Sigmoid colon (tissue), 7 donors: ENCODE measurements around the gene SEMA5B. TPM values are rescaled to one million over a fixed set of nuclear protein-coding genes. Genes with fewer than 3 reads are reported as not detected.

Source experiments
- DNase-seq: peaks from one replicate; pipeline ENCODE4 v3.0.0-alpha.2; 2019
- H3K27ac ChIP-seq, 4 donors: fragments of 200-600 bp; sonication (generic); one replicate each; pipeline ENCODE4 v1.5.1; 2016 to 2019; ENCODE audit warnings: mild to moderate bottlenecking in 1 of 4
- H3K27me3 ChIP-seq, 3 donors: fragments of 200-600 bp; sonication (generic); one replicate each; pipeline ENCODE4 v1.5.1; 2019; ENCODE audit warnings: mild to moderate bottlenecking in 1 of 3
- H3K36me3 ChIP-seq, 4 donors: fragments of 200-600 bp; sonication (generic); one replicate each; pipeline ENCODE4 v1.5.1; 2016 to 2019
- H3K4me1 ChIP-seq, 4 donors: fragments of 200-600 bp; sonication (generic); one replicate each; pipeline ENCODE4 v1.5.1; 2017 to 2019
- H3K4me3 ChIP-seq, 4 donors: fragments of 200-600 bp; sonication (generic); one replicate each; pipeline ENCODE4 v1.5.1; 2017 to 2019; ENCODE audit warnings: mild to moderate bottlenecking in 2 of 4, moderate library complexity in 1 of 4
- H3K9me3 ChIP-seq, 4 donors: fragments of 200-600 bp in 3 of 4; sonication (generic) in 3 of 4; one replicate each; pipeline versions ENCODE4 v1.5.1 to v1.6.1; 2013 to 2019
- CTCF ChIP-seq, 4 experiments: fragments of 450-650 bp in 3 of 4; fragments of 200-600 bp in 1 of 4; IDR thresholded peaks; one replicate each; pipeline ENCODE4 v1.5.1; 2016 to 2019; ENCODE audit warnings: antibody characterized with exemption in 4 of 4, mild to moderate bottlenecking in 3 of 4, moderate library complexity in 2 of 4
- EP300 ChIP-seq, 4 donors: sonication (generic); formaldehyde crosslinking; IDR thresholded peaks; one replicate each; pipeline ENCODE4 v1.6.1; 2017; ENCODE audit warnings: antibody characterized with exemption in 4 of 4
- POLR2A ChIP-seq, 2 donors: fragments of 450-650 bp; IDR thresholded peaks; one replicate each; pipeline ENCODE4 v1.6.1; 2016; ENCODE audit warnings: antibody characterized with exemption in 2 of 2, mild to moderate bottlenecking in 2 of 2, moderate library complexity in 2 of 2
- POLR2AphosphoS5 ChIP-seq, 4 donors: sonication (generic); formaldehyde crosslinking; IDR thresholded peaks; one replicate each; pipeline ENCODE4 v1.6.1; 2017; ENCODE audit warnings: antibody characterized with exemption in 4 of 4
- WGBS, 2 donors: extraction: QIAGEN DNeasy Blood & Tissue Kit; methylation state at CpG; one replicate each; pipeline ENCODE4 v1.1.7; 2013; 5-methylcytosine and 5-hydroxymethylcytosine counted together
- intact Hi-C: fragments of 100-400 bp; cut with DNase I; formaldehyde crosslinking; loops from one replicate; pipeline ENCODE4 v1.15.1; 2023
- polyA plus RNA-seq, 3 donors: library from polyadenylated mRNA; stranded (reverse); fragments of 200-250 nt; gene quantifications; one replicate each; pipeline ENCODE4 v1.2.3, GENCODE V29; 2013
- total RNA-seq, 4 donors: library from RNA; depleted of rRNA; stranded (reverse); fragments of >200 nt; gene quantifications; one replicate each; pipeline ENCODE4 v1.1.0, GENCODE V29; 2016
- donor health status: healthy with polysubstance abuse.
- donor health status: Bipolar disorder and iron deficiency.
- donor health status: healthy.

The SEMA5B gene
- total and polyA plus RNA-seq, 7 donors = 0.36 to 0.69 (median 0.55) TPM; not detected in 2

GRCh38 chr3:123044981-123045763, 17.6 kb upstream of the SEMA5B start:
- H3K27ac ChIP-seq = no peak overlapping the region
- H3K9me3 ChIP-seq = no peaks in the 10 kb centered on the region
- H3K27me3 ChIP-seq = no peaks in the 10 kb centered on the region
- H3K36me3 ChIP-seq = no peaks in the 10 kb centered on the region
- TF ChIP-seq EP300 (IDR thresholded peaks at IDR 0.05) (no peak), POLR2AphosphoS5 (IDR thresholded peaks at IDR 0.05) (no peak), CTCF (IDR thresholded peaks at IDR 0.05) (no peak), POLR2A (IDR thresholded peaks at IDR 0.05) (no peak)
- no peaks in the 10 kb centered on the region for H3K4me1 ChIP-seq
- WGBS, 2 donors = 76 to 82% methylated on average over 5 of the region's 5 CpGs
- no peak overlapping the region for H3K4me3 ChIP-seq
- no peak for DNase-seq
- intact Hi-C loops = no loop called here

- DNase-seq = no peak
- no peaks in the 10 kb centered on the region for H3K27me3 ChIP-seq
- no peaks in the 10 kb centered on the region for H3K36me3 ChIP-seq
- no peaks in the 10 kb centered on the region for H3K4me1 ChIP-seq
- TF ChIP-seq EP300 (IDR thresholded peaks at IDR 0.05) = no peak
- no peak for TF ChIP-seq POLR2AphosphoS5 (IDR thresholded peaks at IDR 0.05)
- no peak for TF ChIP-seq POLR2A (IDR thresholded peaks at IDR 0.05)
- TF ChIP-seq CTCF (IDR thresholded peaks at IDR 0.05) = no peak
- 84 to 85% methylated on average over 6 of the region's 6 CpGs for WGBS, 2 donors
- no peak overlapping the region for H3K27ac ChIP-seq
- no peak overlapping the region for H3K4me3 ChIP-seq
- intact Hi-C loops = no loop called here
- H3K9me3 ChIP-seq = no peaks in the 10 kb centered on the region
These were observed 14.8 kb upstream of the SEMA5B start for GRCh38 chr3:123042413-123042812.

- Histone ChIP-seq H3K4me3 (no peak overlapping the region), H3K27ac (no peak overlapping the region), H3K9me3 (no peaks in the 10 kb centered on the region), H3K27me3 (peaks cover 0 to 10% (median 2%) of the 10 kb centered on the region in 3 donors), H3K36me3 (no peaks in the 10 kb centered on the region), H3K4me1 (no peaks in the 10 kb centered on the region)
- 34 to 69% methylated on average over 3 of the region's 3 CpGs for WGBS, 2 donors
- intact Hi-C loops = no loop called here
- no peak for DNase-seq
- TF ChIP-seq CTCF (IDR thresholded peaks at IDR 0.05) = no peak
These were observed 11.6 kb upstream of the SEMA5B start for GRCh38 chr3:123039178-123039577.

- Histone ChIP-seq H3K27me3 (peaks cover 0 to 14% (median 6%) of the 10 kb centered on the region in 3 donors), H3K9me3 (no peaks in the 10 kb centered on the region), H3K4me1 (no peaks in the 10 kb centered on the region), H3K27ac (no peak overlapping the region), H3K36me3 (no peaks in the 10 kb centered on the region), H3K4me3 (no peak overlapping the region)
- TF ChIP-seq POLR2A (IDR thresholded peaks at IDR 0.05) (no peak), EP300 (IDR thresholded peaks at IDR 0.05) (no peak), POLR2AphosphoS5 (IDR thresholded peaks at IDR 0.05) (no peak), CTCF (IDR thresholded peaks at IDR 0.05) (no peak)
- DNase-seq = no peak
- intact Hi-C loops = no loop called here
These were observed 11.2 kb upstream of the SEMA5B start for GRCh38 chr3:123038751-123039150.

GRCh38 chr3:123037015-123037375, 9.4 kb upstream of the SEMA5B start:
- TF ChIP-seq EP300 (IDR thresholded peaks at IDR 0.05) (no peak), POLR2AphosphoS5 (IDR thresholded peaks at IDR 0.05) (no peak), POLR2A (IDR thresholded peaks at IDR 0.05) (no peak), CTCF (IDR thresholded peaks at IDR 0.05) (no peak)
- DNase-seq = no peak
- no peak overlapping the region for H3K27ac ChIP-seq
- WGBS, 2 donors = 68 to 90% methylated on average over 5 of the region's 5 CpGs
- no peaks in the 10 kb centered on the region for H3K4me1 ChIP-seq
- peaks cover 0 to 30% (median 18%) of the 10 kb centered on the region in 3 donors for H3K27me3 ChIP-seq
- intact Hi-C loops = no loop called here
- H3K4me3 ChIP-seq = no peak overlapping the region
- H3K36me3 ChIP-seq = no peaks in the 10 kb centered on the region
- H3K9me3 ChIP-seq = no peaks in the 10 kb centered on the region
